HG03520 (cell line): ENCODE measurements around the gene PHB1.
A peak's percentile ranks its signal among the peaks of the same experiment; 100 is the strongest.
"Not testable (repeated sequence)": the region's sequence is repeated elsewhere in the genome, so short reads cannot be mapped to it uniquely, and the experiment has no call there.

ENCODE experiments used
- ATAC-seq: cut with Tn5 transposase; IDR thresholded peaks from one replicate; pipeline ENCODE4 v1.9.1; 2021; ENCODE audit warnings: mild to moderate bottlenecking, moderate library complexity; ENCODE audit not compliant: unreplicated experiment

Gene PHB1

GRCh38 chr17:49406421-49407061 is 8.1 kb downstream of the PHB1 start:
- ATAC-seq = no peak

GRCh38 chr17:49404906-49405305 is 9.8 kb downstream of the PHB1 start:
- no peak for ATAC-seq

- no peak for ATAC-seq
Measured at GRCh38 chr17:49404361-49404760, 10.3 kb downstream of the PHB1 start.

- ATAC-seq = no peak
Measured at GRCh38 chr17:49403514-49404289, 11.0 kb downstream of the PHB1 start.

GRCh38 chr17:49402706-49403105 is 12.0 kb downstream of the PHB1 start:
- ATAC-seq = no peak

- no peak for ATAC-seq
Measured at GRCh38 chr17:49401971-49402611, 12.6 kb downstream of the PHB1 start.

GRCh38 chr17:49399995-49400394 is 14.7 kb downstream of the PHB1 start:
- ATAC-seq = no peak

GRCh38 chr17:49397586-49397985 is 17.1 kb downstream of the PHB1 start:
- ATAC-seq = no peak

GRCh38 chr17:49393491-49394255 is 21.0 kb downstream of the PHB1 start:
- ATAC-seq = no peak

- ATAC-seq = no peak
Measured at GRCh38 chr17:49390548-49391324, 23.9 kb downstream of the PHB1 start.

GRCh38 chr17:49389514-49390347 is 25.0 kb downstream of the PHB1 start:
- ATAC-seq = not testable (repeated sequence)

GRCh38 chr17:49388692-49389513 is 25.8 kb downstream of the PHB1 start:
- no peak for ATAC-seq

GRCh38 chr17:49388290-49388640 is 26.4 kb downstream of the PHB1 start:
- ATAC-seq = peak; percentile 44

GRCh38 chr17:49387498-49388289 is 27.0 kb downstream of the PHB1 start:
- ATAC-seq = no peak

GRCh38 chr17:49386373-49386772 is 28.3 kb downstream of the PHB1 start:
- ATAC-seq = no peak

GRCh38 chr17:49384951-49385350 is 29.7 kb downstream of the PHB1 start:
- ATAC-seq = no peak

GRCh38 chr17:49383060-49383459 is 31.6 kb downstream of the PHB1 start:
- no peak for ATAC-seq

GRCh38 chr17:49382556-49382955 is 32.1 kb downstream of the PHB1 start:
- ATAC-seq = no peak
